GM23338 (cell line): ENCODE results near the gene TNNI2. TPM values are rescaled to one million over a fixed set of nuclear protein-coding genes. Genes with fewer than 3 reads are reported as not detected.

Experiments used
- ATAC-seq: fragments of 200-7000 bp; cut with Tn5 transposase; 3 replicates; pipeline ENCODE4 v1.9.1; 2020
- DNase-seq: peaks from one replicate; pipeline ENCODE4 v3.0.0-alpha.2; 2015; ENCODE audit warnings: low spot score
- H2AFZ ChIP-seq: fragments of 200-600 bp; sonication (generic); 2 replicates; pipeline ENCODE4 v1.8.0; 2016; ENCODE audit warnings: antibody characterized with exemption, mild to moderate bottlenecking, moderate library complexity
- H3F3A ChIP-seq: fragments of 200-600 bp; sonication (generic); replicated peaks from 2 replicates; pipeline ENCODE4 v1.8.0; 2017; ENCODE audit warnings: antibody characterized with exemption, mixed run types, low read depth
- H3K27ac ChIP-seq: fragments of 200-600 bp; sonication (generic); 2 replicates; pipeline ENCODE4 v1.6.1; 2016; ENCODE audit warnings: low read depth
- H3K27me3 ChIP-seq: fragments of 200-600 bp; sonication (generic); 2 replicates; pipeline ENCODE4 v1.8.0; 2016; ENCODE audit warnings: mild to moderate bottlenecking, mixed run types, moderate library complexity; ENCODE audit not compliant: insufficient read depth
- H3K36me3 ChIP-seq: fragments of 200-600 bp; sonication (generic); 2 replicates; pipeline ENCODE4 v1.8.0; 2016; ENCODE audit warnings: mild to moderate bottlenecking; ENCODE audit not compliant: insufficient read depth
- H3K4me1 ChIP-seq: fragments of 200-600 bp; sonication (generic); 2 replicates; pipeline ENCODE4 v1.8.0; 2016; ENCODE audit warnings: mild to moderate bottlenecking, moderate library complexity; ENCODE audit not compliant: insufficient read depth
- H3K4me2 ChIP-seq: fragments of 200-600 bp; sonication (generic); 2 replicates; pipeline ENCODE4 v1.7.1; 2017; ENCODE audit warnings: mixed run types
- H3K4me3 ChIP-seq: fragments of 200-600 bp; sonication (generic); 2 replicates; pipeline ENCODE4 v1.6.1; 2016; ENCODE audit warnings: mixed run types
- H3K79me2 ChIP-seq: fragments of 200-600 bp; sonication (generic); replicated peaks from 2 replicates; pipeline ENCODE4 v1.8.0; 2017; ENCODE audit warnings: mild to moderate bottlenecking; ENCODE audit not compliant: insufficient read depth
- H3K9me2 ChIP-seq: fragments of 200-600 bp; sonication (generic); 2 replicates; pipeline ENCODE4 v1.8.0; 2017; ENCODE audit not compliant: insufficient read depth
- H4K20me1 ChIP-seq: fragments of 200-600 bp; sonication (generic); replicated peaks from 2 replicates; pipeline ENCODE4 v1.8.0; 2017; ENCODE audit warnings: mild to moderate bottlenecking; ENCODE audit not compliant: insufficient read depth
- H3K27ac Mint-ChIP-seq: 2 replicates; pipeline ENCODE4 v1.8.0; 2020; ENCODE audit warnings: inconsistent platforms, mild to moderate bottlenecking, moderate library complexity, mixed read lengths
- H3K27me3 Mint-ChIP-seq: 3 replicates; pipeline ENCODE4 v1.8.0; 2022; ENCODE audit warnings: low read depth, mild to moderate bottlenecking, moderate library complexity, mixed read lengths, inconsistent platforms; ENCODE audit not compliant: insufficient read depth, poor library complexity
- H3K36me3 Mint-ChIP-seq: 3 replicates; pipeline ENCODE4 v1.8.0; 2021; ENCODE audit warnings: low read depth, mild to moderate bottlenecking, inconsistent platforms, moderate library complexity, mixed read lengths
- H3K4me1 Mint-ChIP-seq: 3 replicates; pipeline ENCODE4 v1.8.0; 2020; ENCODE audit warnings: mild to moderate bottlenecking, inconsistent platforms, mixed read lengths
- H3K4me3 Mint-ChIP-seq: 3 replicates; pipeline ENCODE4 v1.8.0; 2021; ENCODE audit warnings: moderate library complexity, mild to moderate bottlenecking, inconsistent platforms, mixed read lengths
- H3K9me3 Mint-ChIP-seq: 3 replicates; pipeline ENCODE4 v1.8.0; 2020; ENCODE audit warnings: moderate library complexity, mild to moderate bottlenecking, inconsistent platforms, mixed read lengths
- CREB1 ChIP-seq: fragments of 250-450 bp; sonication (Bioruptor Pico); IDR thresholded peaks from 2 replicates; pipeline ENCODE4 v1.5.0; 2020; ENCODE audit warnings: low read depth, mild to moderate bottlenecking, moderate library complexity
- CTCF ChIP-seq, 2 experiments: fragments of 200-600 bp in 1 of 2; sonication (generic) in 1 of 2; conservative IDR thresholded peaks; 2 replicates each; pipeline versions ENCODE4 v1.5.1 to v1.6.1; 2016 to 2017; ENCODE audit warnings: antibody characterized with exemption in 2 of 2, low read depth in 2 of 2, mild to moderate bottlenecking in 2 of 2, moderate library complexity in 1 of 2
- JUNB ChIP-seq: IDR thresholded peaks from one replicate; pipeline ENCODE4 v1.6.1; 2016; ENCODE audit warnings: antibody characterized with exemption; ENCODE audit not compliant: unreplicated experiment
- POLR2AphosphoS5 ChIP-seq: IDR thresholded peaks from 2 replicates; pipeline ENCODE4 v1.6.1; 2016; ENCODE audit warnings: antibody characterized with exemption, low read depth
- REST ChIP-seq: IDR thresholded peaks from one replicate; pipeline ENCODE4 v1.6.1; 2018; ENCODE audit warnings: antibody characterized with exemption; ENCODE audit not compliant: unreplicated experiment
- STAT1 ChIP-seq: IDR thresholded peaks from one replicate; pipeline ENCODE4 v1.6.1; 2016; ENCODE audit warnings: antibody characterized with exemption; ENCODE audit not compliant: unreplicated experiment
- ZNF331 ChIP-seq: fragments of 250-450 bp; sonication (Bioruptor Pico); IDR thresholded peaks from 2 replicates; pipeline ENCODE4 v1.5.0; 2020; ENCODE audit warnings: low read depth, mild to moderate bottlenecking, moderate library complexity
- ZNF462 ChIP-seq: fragments of 250-450 bp; sonication (Bioruptor Pico); IDR thresholded peaks from 2 replicates; pipeline ENCODE4 v1.5.0; 2020; ENCODE audit warnings: mild to moderate bottlenecking, moderate library complexity
- polyA plus RNA-seq: library from polyadenylated mRNA; unstranded; fragments of >200 nt; fragmentation: Nextera tagmentation; extraction: Ambion mirVana; gene quantifications from 2 replicates; pipeline ENCODE4 v1.2.1, GENCODE V29; 2016
- total RNA-seq: library from RNA; depleted of rRNA; stranded (reverse); fragments of >200 nt; shearing (Covaris generic); gene quantifications from 2 replicates; pipeline ENCODE4 v1.2.3, GENCODE V29; 2014

The TNNI2 gene
- total and polyA plus RNA-seq, 2 experiments from 2014 or later = not detected

GRCh38 chr11:1797391-1798125, 41.2 kb upstream of the TNNI2 start (continued):
- no peak for TF ChIP-seq ZNF462 (CRISPR knock-in tag)
- TF ChIP-seq CTCF (conservative IDR thresholded peaks at IDR 0.05; ENCODE audit: low read depth in 2 of 2) = no peak
- no peak for TF ChIP-seq ZNF331 (CRISPR knock-in tag)
- no peak for TF ChIP-seq JUNB

DNA sequence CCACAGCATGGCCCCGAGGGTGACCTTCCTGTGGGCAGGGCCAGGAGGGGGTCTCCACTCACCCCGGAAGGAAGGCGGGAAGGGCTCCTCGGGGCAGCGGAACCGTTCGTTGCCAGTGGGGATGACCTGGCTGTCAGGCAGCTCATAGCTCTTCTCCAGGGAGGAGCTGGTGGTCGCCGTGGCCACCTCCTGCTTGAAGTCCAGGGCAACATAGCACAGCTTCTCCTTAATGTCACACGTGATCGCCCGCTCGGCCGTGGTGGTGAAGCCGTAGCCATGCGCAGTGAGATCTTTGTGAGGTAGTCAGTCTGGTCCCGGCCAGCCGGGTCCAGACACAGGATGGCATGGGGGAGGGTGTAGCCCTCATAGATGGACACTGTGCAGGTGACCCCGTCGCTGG, 35.5 kb upstream of the TNNI2 start:
- no peak for DNase-seq
- Mint-ChIP-seq H3K4me3 (no peak overlapping the region), H3K27ac (no peak overlapping the region), H3K27me3 (peaks cover 4% of the 10 kb centered on the region), H3K36me3 (no peaks in the 10 kb centered on the region), H3K4me1 (peaks cover 6% of the 10 kb centered on the region), H3K9me3 (no peaks in the 10 kb centered on the region)
- Histone ChIP-seq H3K79me2 (no peaks in the 10 kb centered on the region), H3K27me3 (no peaks in the 10 kb centered on the region), H3F3A (no peaks in the 10 kb centered on the region), H4K20me1 (no peaks in the 10 kb centered on the region), H3K9me2 (no peaks in the 10 kb centered on the region), H3K27ac (no peak overlapping the region), H3K4me1 (no peaks in the 10 kb centered on the region), H2AFZ (no peak overlapping the region), H3K4me3 (no peak overlapping the region), H3K4me2 (no peak overlapping the region), H3K36me3 (no peaks in the 10 kb centered on the region)
- no peak for ATAC-seq
- TF ChIP-seq REST (no peak), CTCF (conservative IDR thresholded peaks at IDR 0.05; ENCODE audit: low read depth in 2 of 2) (no peak), STAT1 (no peak), POLR2AphosphoS5 (no peak), JUNB (no peak), CREB1 (CRISPR knock-in tag) (no peak)
